SK-N-SH (cell line): Measurements from ENCODE around the gene CCDC149. TPM values are rescaled to one million over a fixed set of nuclear protein-coding genes. Genes with fewer than 3 reads are reported as not detected.

Experiments
- CTCF ChIA-PET: fragments of 300-600, 350-600 bp; formaldehyde crosslinking; extraction: SDS; loops from one replicate; lab custom pipeline; 2021; lab: Yijun Ruan, JAX
- POLR2A ChIA-PET: fragments of 350-600 bp; sonication (Branson Sonifier 250); formaldehyde crosslinking; extraction: SDS; loops from one replicate; lab custom pipeline; 2020; ENCODE audit warnings: antibody characterized with exemption, inconsistent platforms; lab: Yijun Ruan, JAX
- DNase-seq: peaks from one replicate; pipeline ENCODE4 v3.0.0; 2012
- H2AFZ ChIP-seq: fragments of 200-600 bp; sonication (generic); 2 replicates; pipeline ENCODE4 v1.8.1; 2016; ENCODE audit warnings: antibody characterized with exemption, mild to moderate bottlenecking, low read depth
- H3F3A ChIP-seq: fragments of 200-600 bp; sonication (generic); replicated peaks from 2 replicates; pipeline ENCODE3; 2016; ENCODE audit warnings: antibody characterized with exemption, mild to moderate bottlenecking; ENCODE audit not compliant: insufficient read depth
- H3K27ac ChIP-seq, 2 experiments: fragments of 200-500 bp in 1 of 2; fragments of 200-600 bp in 1 of 2; sonication (Bioruptor generic) in 1 of 2; sonication (generic), shearing (Covaris generic) in 1 of 2; 2 replicates each; pipeline versions ENCODE4 v1.5.1 to v1.6.1; 2014 to 2016; ENCODE audit warnings: low read depth in 2 of 2, inconsistent platforms in 1 of 2, low read length in 1 of 2, mild to moderate bottlenecking in 1 of 2, mixed read lengths in 1 of 2
- H3K27me3 ChIP-seq: fragments of 200-600 bp; sonication (generic), shearing (Covaris generic); 2 replicates; pipeline ENCODE4 v1.6.1; 2016; ENCODE audit warnings: mixed run types; ENCODE audit not compliant: insufficient read depth
- H3K36me3 ChIP-seq, 2 experiments: fragments of 200-500 bp in 1 of 2; fragments of 200-600 bp in 1 of 2; sonication (Bioruptor generic) in 1 of 2; sonication (generic) in 1 of 2; replicated peaks in 1 of 2; 2 replicates each; pipeline versions ENCODE3 to v1.5.1; 2014 to 2016; ENCODE audit warnings: low read length in 1 of 2, mild to moderate bottlenecking in 1 of 2; ENCODE audit not compliant: insufficient read depth in 2 of 2, control insufficient read depth in 1 of 2
- H3K4me1 ChIP-seq, 2 experiments: fragments of 200-500 bp in 1 of 2; fragments of 200-600 bp in 1 of 2; sonication (Bioruptor generic) in 1 of 2; sonication (generic), shearing (Covaris generic) in 1 of 2; 2 replicates each; pipeline versions ENCODE4 v1.5.1 to v1.6.1; 2014 to 2016; ENCODE audit warnings: low read depth in 1 of 2, low read length in 1 of 2, mixed run types in 1 of 2; ENCODE audit not compliant: insufficient read depth in 2 of 2, control insufficient read depth in 1 of 2
- H3K4me2 ChIP-seq: fragments of 200-600 bp; sonication (generic), shearing (Covaris generic); 2 replicates; pipeline ENCODE4 v1.6.1; 2017; ENCODE audit warnings: mixed run types
- H3K4me3 ChIP-seq, 2 experiments: fragments of 200-500 bp in 1 of 2; fragments of 200-600 bp in 1 of 2; sonication (Bioruptor generic) in 1 of 2; sonication (generic), shearing (Covaris generic) in 1 of 2; 2 replicates each; pipeline versions ENCODE4 v1.5.1 to v1.8.1; 2014 to 2016; ENCODE audit warnings: low read depth in 2 of 2, inconsistent platforms in 1 of 2, low read length in 1 of 2, mild to moderate bottlenecking in 1 of 2, mixed read lengths in 1 of 2, moderate library complexity in 1 of 2
- H3K79me2 ChIP-seq: fragments of 200-600 bp; sonication (generic); 2 replicates; pipeline ENCODE4 v1.8.1; 2017; ENCODE audit warnings: mild to moderate bottlenecking; ENCODE audit not compliant: insufficient read depth
- H3K9ac ChIP-seq: fragments of 200-600 bp; sonication (generic); 2 replicates; pipeline ENCODE4 v1.6.1; 2017; ENCODE audit warnings: mixed run types
- H3K9me2 ChIP-seq: fragments of 200-600 bp; sonication (generic); 2 replicates; pipeline ENCODE4 v1.6.1; 2017; ENCODE audit warnings: mixed run types
- H3K9me3 ChIP-seq: fragments of 200-600 bp; sonication (generic); 2 replicates; pipeline ENCODE4 v1.6.1; 2017; ENCODE audit warnings: mixed run types, mild to moderate bottlenecking, moderate library complexity
- H4K20me1 ChIP-seq: fragments of 200-600 bp; sonication (generic); 2 replicates; pipeline ENCODE4 v1.6.1; 2017; ENCODE audit warnings: mild to moderate bottlenecking, mixed run types; ENCODE audit not compliant: insufficient read depth
- CTCF ChIP-seq: fragments of 200-600 bp; sonication (generic); IDR thresholded peaks from 2 replicates; pipeline ENCODE4 v1.6.1; 2017; ENCODE audit warnings: antibody characterized with exemption, mild to moderate bottlenecking, moderate library complexity
- ELF1 ChIP-seq: IDR thresholded peaks from 2 replicates; pipeline ENCODE4 v1.4.0; 2012
- EZH2phosphoT487 ChIP-seq: fragments of 200-600 bp; sonication (generic); IDR thresholded peaks from 2 replicates; pipeline ENCODE4 v1.6.1; 2017; ENCODE audit warnings: low read depth, mixed run types, mild to moderate bottlenecking, antibody characterized with exemption, moderate library complexity, borderline replicate concordance
- FOSL2 ChIP-seq: IDR thresholded peaks from 2 replicates; pipeline ENCODE4 v1.4.0; 2012; ENCODE audit warnings: low read depth, mild to moderate bottlenecking, moderate library complexity, borderline replicate concordance
- FOXJ3 ChIP-seq: sonication (generic); formaldehyde crosslinking; IDR thresholded peaks from 2 replicates; pipeline ENCODE4 v1.5.1; 2020; ENCODE audit warnings: mild to moderate bottlenecking, missing genetic modification reagents
- GATA2 ChIP-seq: sonication (generic); formaldehyde crosslinking; IDR thresholded peaks from 2 replicates; pipeline ENCODE4 v1.5.0; 2020; ENCODE audit warnings: mild to moderate bottlenecking, missing genetic modification reagents
- IRF3 ChIP-seq: fragments of 150-350 bp; IDR thresholded peaks from 2 replicates; pipeline ENCODE4 v1.6.1; 2016; ENCODE audit warnings: mild to moderate bottlenecking, low read depth, low read length
- JUND ChIP-seq: IDR thresholded peaks from 2 replicates; pipeline ENCODE4 v1.4.0; 2012
- MAX ChIP-seq: IDR thresholded peaks from 2 replicates; pipeline ENCODE4 v1.4.0; 2012; ENCODE audit warnings: low read depth
- MEF2A ChIP-seq: IDR thresholded peaks from 2 replicates; pipeline ENCODE4 v1.4.0; 2012; ENCODE audit warnings: low read depth, borderline replicate concordance
- NRF1 ChIP-seq: IDR thresholded peaks from 2 replicates; pipeline ENCODE4 v1.6.1; 2012; ENCODE audit warnings: low read depth, mild to moderate bottlenecking, low read length
- SIN3A ChIP-seq: IDR thresholded peaks from 2 replicates; pipeline ENCODE4 v1.6.1; 2012; ENCODE audit warnings: low read depth, mild to moderate bottlenecking, low read length, moderate library complexity, borderline replicate concordance
- SMC3 ChIP-seq: IDR thresholded peaks from 2 replicates; pipeline ENCODE4 v1.6.1; 2012; ENCODE audit warnings: low read depth, low read length, improper control_type of control experiment
- TAF1 ChIP-seq: IDR thresholded peaks from 2 replicates; pipeline ENCODE4 v1.6.1; 2012; ENCODE audit warnings: low read depth, mild to moderate bottlenecking, low read length, moderate library complexity, borderline replicate concordance
- TCF12 ChIP-seq: IDR thresholded peaks from 2 replicates; pipeline ENCODE4 v1.4.0; 2012
- TEAD4 ChIP-seq: IDR thresholded peaks from 2 replicates; pipeline ENCODE4 v1.4.0; 2012; ENCODE audit warnings: mild to moderate bottlenecking, borderline replicate concordance; ENCODE audit not compliant: insufficient read depth
- USF1 ChIP-seq: IDR thresholded peaks from 2 replicates; pipeline ENCODE4 v1.4.0; 2012; ENCODE audit warnings: low read depth, borderline replicate concordance
- YY1 ChIP-seq: IDR thresholded peaks from 2 replicates; pipeline ENCODE4 v1.4.0; 2012; ENCODE audit warnings: low read depth, mild to moderate bottlenecking
- WGBS: methylation state at CpG from one replicate; pipeline ENCODE4 v1.1.6; 2017; ENCODE audit warnings: low lambda C conversion rate; 5-methylcytosine and 5-hydroxymethylcytosine counted together
- polyA plus RNA-seq, 3 experiments: library from polyadenylated mRNA; depleted of rRNA; stranded (reverse); fragments of >200 nt; gene quantifications; 2 replicates each; pipeline ENCODE4 v1.2.3, GENCODE V29; 2012
- TF ChIP-seq, protein P1 (sequence below): IDR thresholded peaks from 2 replicates; pipeline ENCODE4 v1.4.0; 2012; ENCODE audit warnings: low read depth, borderline replicate concordance

The CCDC149 gene
- polyA plus RNA-seq, 1 of the 3 experiments (the other 2 are of a cell fraction): 5.5 TPM

DNA sequence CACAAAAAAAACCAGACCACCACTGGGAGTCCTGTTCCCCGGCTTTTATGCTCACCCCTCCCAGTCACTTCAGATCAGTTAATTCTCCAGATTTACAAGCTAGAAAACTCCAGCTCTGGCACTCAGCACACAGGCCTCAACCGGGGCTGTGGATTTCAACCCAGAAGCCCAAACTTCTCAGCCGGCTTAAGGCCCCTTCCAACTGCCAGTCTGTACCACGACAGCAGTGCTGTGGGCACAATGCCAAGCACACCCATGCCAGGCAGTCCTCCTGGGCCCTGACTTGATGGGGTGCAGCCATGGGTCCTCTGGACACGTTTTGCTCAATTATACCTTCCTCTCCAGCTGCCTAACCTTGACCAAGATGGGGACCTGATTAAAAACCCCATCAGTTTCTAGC is 105.2 kb downstream of the CCDC149 start:
- ChIA-PET CTCF (interaction anchor here (0.9 kb wide), 1 partner anchor 12 kb away, joined by 3 read pairs; no protein-coding TSS in a partner anchor), POLR2A (no interaction called here)
- Histone ChIP-seq H3K4me2 (no peak overlapping the region), H3K27ac (no peak overlapping the region), H3K27me3 (no peaks in the 10 kb centered on the region), H3K4me1 (no peaks in the 10 kb centered on the region), H2AFZ (no peak overlapping the region), H3K79me2 (no peaks in the 10 kb centered on the region), H3F3A (no peaks in the 10 kb centered on the region), H3K9ac (no peak overlapping the region), H3K9me3 (no peaks in the 10 kb centered on the region), H3K9me2 (no peaks in the 10 kb centered on the region), H4K20me1 (no peaks in the 10 kb centered on the region), H3K4me3 (no peak overlapping the region), H3K36me3 (peaks cover 0 to 8% of the 10 kb centered on the region in 2 experiments)
- TF ChIP-seq TAF1 (no peak), USF1 (no peak), MAX (no peak), TCF12 (no peak), SIN3A (no peak), EZH2phosphoT487 (no peak), TEAD4 (no peak), FOSL2 (no peak), ELF1 (no peak), MEF2A (no peak), JUND (no peak), CTCF (no peak), SMC3 (no peak), NRF1 (no peak), YY1 (no peak), FOXJ3 (CRISPR knock-in tag) (no peak), IRF3 (no peak), GATA2 (CRISPR knock-in tag) (no peak)
- TF ChIP-seq, protein P1, sequence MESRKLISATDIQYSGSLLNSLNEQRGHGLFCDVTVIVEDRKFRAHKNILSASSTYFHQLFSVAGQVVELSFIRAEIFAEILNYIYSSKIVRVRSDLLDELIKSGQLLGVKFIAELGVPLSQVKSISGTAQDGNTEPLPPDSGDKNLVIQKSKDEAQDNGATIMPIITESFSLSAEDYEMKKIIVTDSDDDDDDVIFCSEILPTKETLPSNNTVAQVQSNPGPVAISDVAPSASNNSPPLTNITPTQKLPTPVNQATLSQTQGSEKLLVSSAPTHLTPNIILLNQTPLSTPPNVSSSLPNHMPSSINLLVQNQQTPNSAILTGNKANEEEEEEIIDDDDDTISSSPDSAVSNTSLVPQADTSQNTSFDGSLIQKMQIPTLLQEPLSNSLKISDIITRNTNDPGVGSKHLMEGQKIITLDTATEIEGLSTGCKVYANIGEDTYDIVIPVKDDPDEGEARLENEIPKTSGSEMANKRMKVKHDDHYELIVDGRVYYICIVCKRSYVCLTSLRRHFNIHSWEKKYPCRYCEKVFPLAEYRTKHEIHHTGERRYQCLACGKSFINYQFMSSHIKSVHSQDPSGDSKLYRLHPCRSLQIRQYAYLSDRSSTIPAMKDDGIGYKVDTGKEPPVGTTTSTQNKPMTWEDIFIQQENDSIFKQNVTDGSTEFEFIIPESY: no peak
- no peak for DNase-seq
- 48% methylated on average over 5 of the region's 5 CpGs for WGBS
